GM19043 (cell line): ENCODE results near the gene DTNBP1.
A peak's percentile ranks its signal among the peaks of the same experiment; 100 is the strongest.

Experiments
- ATAC-seq: cut with Tn5 transposase; IDR thresholded peaks from one replicate; pipeline ENCODE4 v1.9.1; 2021; ENCODE audit warnings: low read depth; ENCODE audit not compliant: unreplicated experiment

The DTNBP1 gene, protein sequence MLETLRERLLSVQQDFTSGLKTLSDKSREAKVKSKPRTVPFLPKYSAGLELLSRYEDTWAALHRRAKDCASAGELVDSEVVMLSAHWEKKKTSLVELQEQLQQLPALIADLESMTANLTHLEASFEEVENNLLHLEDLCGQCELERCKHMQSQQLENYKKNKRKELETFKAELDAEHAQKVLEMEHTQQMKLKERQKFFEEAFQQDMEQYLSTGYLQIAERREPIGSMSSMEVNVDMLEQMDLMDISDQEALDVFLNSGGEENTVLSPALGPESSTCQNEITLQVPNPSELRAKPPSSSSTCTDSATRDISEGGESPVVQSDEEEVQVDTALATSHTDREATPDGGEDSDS

DNA sequence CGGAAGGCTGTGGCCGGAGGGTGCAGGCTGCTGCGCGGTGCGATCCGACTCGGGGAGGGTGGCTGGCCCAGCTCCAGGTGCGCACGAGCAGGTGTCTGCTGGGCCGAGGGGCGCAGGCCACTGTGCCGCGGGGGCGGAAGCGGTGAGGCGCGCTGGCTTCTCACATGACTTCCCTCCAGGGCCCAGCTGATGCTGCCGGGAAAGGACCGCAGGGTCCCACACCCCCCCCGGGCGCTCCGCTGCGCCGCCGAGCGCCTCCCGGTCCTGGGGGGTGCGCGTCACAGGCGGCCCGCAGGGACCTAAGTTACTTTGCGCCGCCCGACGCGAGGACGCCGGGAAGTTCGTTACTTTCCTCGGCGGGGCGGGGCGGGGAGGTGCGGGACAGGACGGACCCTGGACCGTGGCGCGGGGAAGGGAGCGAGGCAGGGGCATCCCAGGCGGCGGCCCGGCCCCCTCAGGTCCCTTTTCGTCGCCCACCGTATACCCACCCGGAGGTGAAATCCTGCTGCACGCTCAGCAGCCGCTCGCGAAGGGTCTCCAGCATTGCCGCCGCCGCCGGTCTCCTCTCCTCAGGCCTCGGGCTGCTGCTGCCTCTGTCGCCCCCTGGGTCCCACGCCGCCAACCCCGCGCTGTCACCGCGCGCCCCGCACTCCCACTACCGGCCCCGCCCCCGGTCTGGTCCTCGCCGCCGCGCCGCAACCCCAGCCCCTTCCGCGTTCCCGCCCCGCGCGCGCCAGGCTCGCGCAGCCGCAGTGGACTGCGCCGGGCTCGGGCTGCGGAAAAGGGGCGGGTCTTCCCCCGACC, at the start of gene DTNBP1:
TSS of gene DTNBP1 (minus strand) at position 703 of the 804 bp plus-strand sequence. CDS start at position 544, 159 bp downstream.
- ATAC-seq = peak; percentile 63

DNA sequence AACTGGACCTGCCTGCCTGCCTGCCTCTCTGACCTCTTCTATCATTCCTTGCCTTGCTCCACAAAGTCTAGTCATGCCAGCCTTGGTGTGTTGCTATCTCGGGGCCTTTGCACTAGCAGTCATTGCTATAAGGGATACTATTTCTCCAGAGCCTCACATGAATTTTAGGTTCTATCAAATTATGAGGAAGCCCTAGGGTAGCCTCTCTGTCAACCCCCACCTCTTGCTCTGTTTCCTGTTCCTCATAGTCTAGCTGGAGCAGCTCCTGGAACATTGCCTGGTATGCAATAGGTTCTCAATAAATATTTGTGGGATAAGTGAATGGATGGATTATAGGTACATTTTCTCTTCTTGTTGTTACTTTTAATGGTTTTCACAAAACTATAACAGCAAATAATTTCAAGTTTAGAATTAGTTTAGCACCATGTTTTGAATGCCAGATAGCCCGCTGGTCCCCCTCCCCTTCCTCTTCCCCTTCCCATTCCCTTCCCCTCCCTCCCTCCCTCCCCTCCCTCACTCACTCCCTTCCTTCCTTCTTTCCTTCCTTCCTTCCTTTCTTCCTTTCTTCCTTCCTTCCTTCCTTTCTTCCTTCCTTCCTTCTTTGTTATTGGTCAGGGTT, 46.9 kb upstream of the DTNBP1 start:
- ATAC-seq = no peak

DNA sequence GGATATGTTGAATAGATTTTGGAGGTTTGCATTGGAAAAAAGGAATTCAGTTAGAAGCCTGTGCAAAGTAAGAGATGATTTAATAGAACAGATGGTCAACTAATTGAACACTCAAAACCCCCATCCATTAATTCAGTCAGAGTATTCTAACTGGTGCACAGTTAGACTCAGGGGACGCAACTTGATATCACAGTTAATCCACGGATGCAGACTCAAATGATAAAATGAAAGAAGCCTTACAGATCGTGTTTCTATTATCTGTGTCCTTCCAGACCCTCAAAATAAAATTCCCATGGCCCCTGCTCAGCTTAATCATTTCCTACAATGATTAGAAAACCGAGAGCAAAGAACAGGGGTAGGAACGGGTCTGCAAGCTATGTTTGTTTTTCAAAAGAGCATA, 45.4 kb upstream of the DTNBP1 start:
- no peak for ATAC-seq

DNA sequence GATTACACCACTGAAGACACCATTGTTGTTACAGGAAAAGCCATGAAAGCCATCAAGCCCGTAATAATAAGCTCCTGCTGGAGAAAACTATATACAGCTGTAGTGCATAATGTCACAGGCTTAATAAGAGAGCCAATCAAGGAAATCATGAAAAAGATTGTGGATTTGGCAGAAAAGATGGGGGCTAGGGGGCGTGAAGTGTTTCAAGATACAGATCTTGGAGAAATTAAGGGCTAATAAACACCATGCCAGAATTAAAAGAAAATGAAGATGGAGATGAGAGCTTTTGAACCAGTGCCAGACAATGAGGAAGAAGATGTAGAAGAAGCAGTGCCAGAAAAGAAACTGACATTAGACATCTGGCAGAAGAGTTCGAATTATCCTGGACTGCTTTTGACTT, 43.2 kb upstream of the DTNBP1 start:
- no peak for ATAC-seq

DNA sequence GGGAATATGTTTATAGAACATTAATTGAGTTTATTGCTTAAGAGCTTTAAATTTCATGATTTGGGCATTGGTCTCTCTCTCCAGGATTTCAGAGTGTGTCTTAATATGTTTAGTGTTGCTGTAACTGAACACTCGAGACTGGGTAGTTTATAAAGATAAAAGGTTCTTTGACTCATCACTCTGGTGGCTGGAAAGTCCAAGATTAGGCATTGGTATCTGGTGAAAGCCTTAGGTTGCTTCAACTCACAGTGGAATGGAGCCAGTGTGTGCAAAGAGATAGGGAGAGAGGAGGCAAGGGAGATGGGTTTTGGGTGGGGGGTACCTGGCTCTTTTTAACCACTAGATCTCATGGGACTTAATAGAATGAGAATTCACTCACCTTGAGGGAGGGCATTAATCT, 35.6 kb upstream of the DTNBP1 start:
- no peak for ATAC-seq

DNA sequence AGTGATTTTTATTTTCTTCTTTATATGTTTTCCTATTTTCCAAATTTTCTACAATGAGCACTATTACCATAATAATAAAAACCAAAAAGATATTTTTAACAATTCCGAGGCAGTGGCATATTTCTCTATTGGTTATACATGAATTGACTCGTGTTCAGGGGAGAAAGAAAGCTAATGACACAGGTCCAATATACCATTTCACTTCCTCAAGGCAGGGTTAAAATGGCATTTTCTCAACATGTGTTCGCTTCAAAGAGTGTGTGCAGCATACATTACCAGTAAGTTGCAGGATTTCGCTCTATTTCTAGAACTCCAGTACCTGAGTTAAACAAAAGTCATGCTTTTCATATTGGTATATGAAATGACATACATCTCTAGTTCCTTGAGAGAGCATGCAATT, 35.1 kb upstream of the DTNBP1 start:
- no peak for ATAC-seq

DNA sequence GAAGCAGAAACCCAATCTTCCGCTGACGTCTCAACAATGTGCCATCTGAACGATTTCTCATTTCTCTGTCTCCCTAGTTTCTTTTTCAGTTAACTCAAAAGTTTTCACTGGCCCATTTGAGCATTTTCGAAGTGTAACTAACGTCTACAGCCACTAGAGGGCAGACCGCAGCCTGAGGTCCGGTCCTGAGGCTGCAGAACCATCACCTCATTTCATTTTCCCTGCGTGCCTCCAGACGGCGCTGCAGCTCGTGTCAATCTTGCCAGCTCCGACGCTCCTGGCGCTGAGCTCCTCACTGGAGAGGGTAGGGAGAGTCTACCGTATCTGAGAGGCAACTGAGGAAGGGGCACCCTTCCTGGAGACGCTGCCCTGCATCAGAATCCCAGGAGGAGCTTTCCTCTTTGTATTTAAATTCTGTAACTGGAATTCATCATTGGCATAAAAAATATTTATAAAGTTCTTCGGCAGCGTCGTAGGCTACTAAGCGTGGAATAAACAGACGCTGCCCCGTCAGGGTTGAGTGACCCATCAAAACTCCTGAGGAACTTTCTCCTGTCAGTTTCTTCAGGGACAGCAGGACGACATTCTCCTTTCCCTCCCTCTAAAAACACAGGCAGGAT, 28.5 kb upstream of the DTNBP1 start:
- peak; percentile 89 for ATAC-seq

DNA sequence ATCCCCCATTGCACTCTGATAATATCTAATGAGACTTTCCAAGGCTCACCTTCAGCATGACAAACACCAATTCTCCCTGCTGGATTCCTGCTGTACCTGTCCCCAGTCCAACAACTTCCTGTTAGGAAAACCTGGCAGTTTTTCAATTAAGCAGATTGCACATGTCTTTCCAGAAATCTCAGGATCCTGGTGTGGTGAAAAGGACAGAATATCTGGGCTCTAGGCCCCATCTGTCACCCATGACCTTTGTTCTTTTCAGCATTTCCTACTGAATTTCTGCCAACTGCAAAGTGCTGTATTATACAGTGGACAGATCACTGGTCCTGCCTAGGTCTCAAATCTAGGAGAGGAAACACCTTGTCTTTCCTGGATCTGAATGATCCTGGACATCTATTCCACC, 27.7 kb upstream of the DTNBP1 start:
- no peak for ATAC-seq

DNA sequence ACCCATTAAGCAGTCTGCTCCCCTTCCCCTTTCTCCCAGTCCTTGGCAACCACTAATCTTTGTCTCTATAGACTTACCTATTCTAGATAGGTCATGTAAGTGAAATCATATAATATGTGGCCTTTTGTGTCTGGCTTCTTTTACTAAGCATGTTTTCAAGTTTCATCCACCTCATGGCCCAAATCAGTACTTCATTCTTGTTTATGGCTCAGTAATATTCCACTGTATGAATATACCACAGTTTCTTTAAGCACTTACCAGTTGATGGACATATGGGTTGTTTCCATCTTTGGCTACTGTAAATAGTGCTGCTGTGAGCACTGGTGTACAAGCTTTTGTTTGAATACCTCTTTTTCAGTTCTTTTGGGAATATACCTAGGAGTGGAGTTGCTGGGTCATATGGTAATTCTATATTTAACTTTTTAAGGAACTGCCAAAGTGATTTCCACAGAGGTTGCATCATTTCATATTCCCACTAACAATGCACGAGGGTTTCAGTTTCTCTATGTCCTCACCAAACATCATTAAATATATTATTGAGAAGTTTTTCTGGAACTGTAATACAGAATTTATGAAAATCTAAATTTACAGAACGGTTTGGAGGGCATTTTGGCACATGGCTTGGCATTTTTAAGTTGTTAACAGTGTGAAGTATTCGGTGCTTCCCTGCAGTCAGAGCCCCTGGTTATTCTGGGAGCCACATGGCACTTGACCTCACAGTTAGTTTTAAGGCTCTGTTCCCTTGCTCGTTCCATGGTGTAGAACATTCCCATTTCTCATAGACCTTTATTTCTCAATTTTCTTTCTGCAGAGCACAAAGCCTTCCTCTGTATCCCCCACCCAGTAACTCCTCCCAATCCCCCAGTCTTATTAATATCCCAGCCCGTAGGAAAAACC, 27.0 kb upstream of the DTNBP1 start:
- ATAC-seq = no peak

DNA sequence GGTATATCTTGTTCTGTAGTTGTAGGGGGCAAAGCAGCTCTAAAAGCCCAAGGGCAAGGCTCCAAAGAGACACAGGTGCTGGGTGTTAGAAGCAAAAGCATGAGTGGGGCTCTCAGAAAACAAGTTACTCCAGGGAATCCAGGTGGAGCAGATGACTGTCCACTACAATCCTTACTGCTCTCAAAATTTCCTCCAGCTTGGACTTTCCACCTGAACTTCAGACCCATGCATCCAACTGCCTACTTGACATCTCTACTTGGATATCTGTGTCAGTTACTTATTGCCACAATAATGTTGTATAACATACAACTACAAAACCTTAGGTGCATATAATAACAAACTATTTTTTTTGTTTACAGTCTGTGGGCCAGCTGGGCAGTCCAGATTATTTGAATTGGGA, 22.8 kb upstream of the DTNBP1 start:
- no peak for ATAC-seq

DNA sequence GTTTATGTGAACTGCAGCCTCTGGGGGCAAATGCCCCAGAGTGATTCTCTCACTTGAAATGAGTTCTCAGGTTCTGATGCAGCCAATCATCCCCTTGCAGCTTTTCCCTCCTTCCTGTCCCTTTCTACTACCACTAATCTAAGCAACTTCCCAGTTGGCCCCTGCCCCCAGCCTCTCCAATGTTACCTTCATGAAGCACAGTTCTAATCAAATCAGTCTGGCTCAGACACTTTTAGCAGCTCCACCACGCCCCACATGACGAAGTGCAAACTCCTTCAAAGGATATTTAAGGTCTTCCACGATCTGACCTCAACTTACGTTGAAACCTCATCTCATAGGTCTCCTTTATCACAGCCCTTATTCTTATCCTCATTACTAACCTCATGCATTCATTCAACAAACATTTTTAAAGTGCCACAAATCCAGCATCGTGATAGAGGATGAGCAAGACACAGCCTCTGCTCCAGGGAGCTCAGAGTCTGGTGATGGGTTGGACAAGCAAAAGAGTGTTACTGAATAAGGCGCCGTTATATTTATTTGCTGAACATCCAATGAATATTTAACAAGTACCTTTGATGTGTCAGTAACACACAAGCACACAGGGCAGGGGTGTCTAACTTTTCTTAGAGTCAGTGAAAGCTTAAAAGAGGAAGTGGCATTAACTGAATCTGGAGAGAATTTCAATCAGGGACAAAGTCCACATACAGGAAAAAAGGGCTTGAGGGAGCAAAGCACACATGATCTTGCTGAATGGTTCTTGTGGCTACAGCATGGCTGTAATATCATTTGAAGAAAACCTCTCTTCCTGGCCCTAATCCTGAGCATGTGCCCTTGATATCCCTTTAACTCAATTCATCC, 20.4 kb upstream of the DTNBP1 start:
- no peak for ATAC-seq

DNA sequence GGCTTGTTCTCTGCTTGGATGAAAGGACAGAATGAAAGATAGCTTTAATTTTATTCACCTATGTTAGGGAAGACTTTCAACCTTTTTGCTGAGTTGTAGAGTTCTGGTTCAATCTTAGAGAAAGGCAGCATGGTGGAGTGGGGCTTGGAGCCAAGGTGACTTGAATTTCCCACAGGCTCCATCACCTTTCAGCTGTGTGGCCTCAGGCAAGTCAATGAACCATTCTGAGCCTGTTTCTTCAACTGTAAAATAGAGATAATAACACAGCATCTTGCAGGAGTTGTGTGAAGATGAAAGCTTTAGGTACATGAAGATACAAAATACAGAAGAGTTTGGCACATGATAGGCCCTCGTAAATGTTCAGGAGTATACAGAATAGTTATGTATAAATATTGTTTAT, 19.1 kb upstream of the DTNBP1 start:
- ATAC-seq = no peak

DNA sequence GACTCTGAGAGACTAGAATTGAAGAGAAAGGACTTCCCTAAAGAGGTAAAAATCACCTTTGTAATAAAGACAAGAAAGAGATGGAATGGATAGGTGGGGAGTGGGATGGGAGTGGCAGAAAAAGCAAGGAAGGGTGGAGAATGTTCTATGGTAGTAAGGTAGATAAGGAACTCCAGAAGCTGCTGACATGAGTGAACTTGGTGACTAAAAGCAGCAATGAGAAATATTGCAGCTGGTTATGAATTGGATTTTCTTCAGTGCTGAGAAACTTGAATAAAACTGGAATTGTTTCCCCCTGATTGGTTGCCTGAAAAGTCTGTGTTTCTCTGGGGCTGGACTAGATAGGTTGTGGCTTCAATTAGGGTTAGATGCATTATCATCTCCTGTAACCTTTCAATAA, 15.7 kb upstream of the DTNBP1 start:
- no peak for ATAC-seq

DNA sequence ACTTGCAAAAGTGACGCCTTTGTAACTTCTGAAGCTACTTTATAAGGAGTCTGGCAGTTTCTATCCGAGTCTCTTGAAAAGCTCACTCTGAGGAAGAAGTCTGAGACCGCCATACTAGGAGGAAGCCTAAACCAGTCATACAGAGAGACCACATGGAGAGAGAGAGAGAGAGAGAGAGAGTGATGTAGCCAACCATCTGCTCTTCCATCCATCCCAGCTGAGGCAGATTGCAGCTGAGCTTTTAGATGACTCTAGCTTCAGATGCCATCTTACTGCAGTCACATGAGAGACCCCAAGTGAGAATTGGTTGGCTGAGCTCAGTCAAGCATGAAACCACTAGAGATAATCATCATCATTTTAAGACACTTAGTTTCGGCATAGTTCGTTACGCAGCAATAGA, 15.0 kb upstream of the DTNBP1 start:
- no peak for ATAC-seq

DNA sequence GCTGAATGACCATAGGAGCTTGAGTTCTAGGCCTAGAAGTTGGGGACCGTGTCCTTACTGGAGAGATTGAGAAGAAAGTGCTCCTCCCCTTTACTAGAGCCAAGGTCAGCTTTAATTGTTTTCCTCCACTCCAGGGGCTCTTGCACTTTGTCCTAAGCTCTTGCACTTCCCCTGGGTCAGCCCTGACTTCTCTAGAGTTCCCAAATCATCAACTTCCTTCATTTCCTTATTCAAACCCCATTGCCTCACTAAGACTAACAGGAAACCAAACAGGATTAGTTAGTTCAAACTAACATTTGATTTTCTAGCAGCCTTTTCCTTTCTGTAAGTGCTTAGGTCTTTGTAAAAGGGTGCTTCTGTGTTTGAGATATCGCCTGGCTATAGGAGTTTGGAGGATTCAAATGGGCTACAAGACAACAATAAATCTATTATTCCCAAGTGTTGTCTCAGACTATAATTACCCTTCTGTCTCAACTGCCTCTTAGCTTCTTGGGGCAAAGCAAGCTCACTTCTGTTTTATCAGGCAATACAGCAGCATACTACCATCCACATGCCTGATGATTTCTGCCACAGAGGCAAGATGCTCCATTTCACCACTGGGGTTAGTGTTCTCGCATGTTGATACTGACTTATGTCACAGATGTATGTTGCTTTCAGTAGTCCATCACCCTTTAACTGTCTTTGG, 12.8 kb upstream of the DTNBP1 start:
- no peak for ATAC-seq

DNA sequence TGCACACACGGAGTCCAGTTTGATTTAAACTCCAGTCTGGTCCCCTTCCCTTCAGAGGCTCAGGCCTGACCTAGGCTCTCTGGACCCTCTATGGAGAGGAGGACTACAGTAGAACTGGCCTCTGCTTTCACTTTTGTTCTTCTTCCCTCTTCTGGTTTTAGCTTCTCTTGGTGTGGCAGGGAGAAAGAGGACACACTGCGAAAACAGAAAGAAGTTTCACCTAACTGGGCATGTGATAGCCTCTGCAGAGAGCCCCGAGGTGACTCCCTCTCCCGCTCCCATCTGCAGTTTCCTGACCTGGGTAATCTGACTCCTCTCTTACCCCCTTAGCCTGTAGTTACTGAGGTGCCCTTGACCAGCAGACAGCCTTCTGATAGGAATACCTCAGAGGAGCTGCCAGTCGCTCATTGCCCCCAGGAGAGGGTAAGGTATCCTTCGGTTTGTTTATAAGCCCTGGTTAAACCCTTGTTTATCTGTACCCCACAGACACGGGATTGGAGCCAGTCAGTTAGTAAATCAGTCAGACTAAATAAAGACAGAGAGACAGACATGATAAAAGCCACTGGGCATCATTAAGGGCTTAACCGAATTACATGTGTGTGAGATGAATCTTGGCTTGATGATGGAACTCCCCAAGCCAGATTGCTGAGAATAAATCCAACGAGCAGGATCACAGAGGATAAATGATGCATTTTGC, 12.0 kb upstream of the DTNBP1 start:
- no peak for ATAC-seq

DNA sequence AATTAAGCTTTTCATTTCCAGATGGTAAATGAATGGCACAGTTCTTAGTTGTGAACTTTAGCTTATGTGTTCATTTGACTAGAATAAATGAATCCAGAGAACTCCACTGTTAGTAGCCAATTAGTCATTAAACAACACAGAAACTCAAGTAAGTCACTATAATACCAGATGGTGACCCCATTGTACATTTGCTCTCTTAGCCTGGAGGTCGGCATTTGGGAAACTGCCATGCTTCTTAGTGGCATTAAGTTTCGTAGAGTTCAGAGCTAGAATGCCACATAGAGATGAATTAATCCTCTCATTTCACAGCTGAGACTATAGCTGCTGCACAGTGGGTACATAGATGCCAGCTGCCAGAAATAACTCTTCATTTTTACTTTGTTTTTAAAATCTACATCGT, 10.8 kb upstream of the DTNBP1 start:
- no peak for ATAC-seq

DNA sequence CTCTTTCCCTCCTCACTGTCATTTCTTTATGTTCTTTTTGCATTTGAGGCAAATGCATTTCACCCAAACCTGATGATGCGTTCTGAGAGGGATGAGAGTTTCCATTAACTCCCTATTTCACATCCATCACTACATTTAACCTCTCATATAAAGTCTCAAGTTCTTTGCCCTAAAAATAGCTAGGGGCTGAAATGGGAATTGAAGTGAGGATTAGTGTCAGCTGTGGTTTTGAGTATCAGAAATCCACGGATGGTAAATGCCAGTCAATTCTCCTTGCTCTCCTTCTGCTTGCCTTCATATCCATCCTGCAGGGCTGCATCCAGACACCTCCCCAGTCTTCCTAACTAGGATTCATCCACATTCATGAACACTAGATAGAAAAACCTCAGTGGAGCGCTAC, 10.0 kb upstream of the DTNBP1 start:
- no peak for ATAC-seq
